IMR-90 (cell line): ENCODE data around the gene PPP1R13B. TPM values are rescaled to one million over a fixed set of nuclear protein-coding genes. Genes with fewer than 3 reads are reported as not detected.

Source experiments
- ATAC-seq: fragments of 200-7000 bp; cut with Tn5 transposase; 2 replicates; pipeline ENCODE4 v1.9.1; 2020; ENCODE audit warnings: low read depth, mild to moderate bottlenecking, moderate library complexity
- BruUV-seq: library from RNA; stranded (reverse); fragments of 400-500 nt; replicated peaks from 2 replicates; lab custom pipeline; 2021; lab: Mats Ljungman, UMichigan
- CTCF ChIA-PET: fragments of 300-600 bp; formaldehyde crosslinking; extraction: SDS; loops from one replicate; lab custom pipeline; 2021; ENCODE audit warnings: antibody characterized with exemption; lab: Yijun Ruan, JAX
- POLR2A ChIA-PET: fragments of 300-600 bp; sonication (Branson Sonifier 250); formaldehyde crosslinking; loops from one replicate; lab custom pipeline; 2022; ENCODE audit warnings: antibody characterized with exemption; ENCODE audit not compliant: unreplicated experiment; lab: Charles Lee
- DNase-seq: peaks from one replicate; pipeline ENCODE4 v3.0.0; 2013
- H2AFZ ChIP-seq: replicated peaks from 2 replicates; pipeline ENCODE3; 2013; ENCODE audit warnings: low read length, mild to moderate bottlenecking; ENCODE audit not compliant: poor library complexity
- H2AK5ac ChIP-seq: 2 replicates; pipeline ENCODE4 v1.6.1; 2013; ENCODE audit warnings: low read depth, low read length, inconsistent platforms
- H2AK9ac ChIP-seq: replicated peaks from 2 replicates; pipeline ENCODE3; 2013; ENCODE audit warnings: mild to moderate bottlenecking, low read depth, low read length, moderate library complexity; ENCODE audit not compliant: poor library complexity
- H2BK120ac ChIP-seq: 2 replicates; pipeline ENCODE4 v1.6.1; 2013; ENCODE audit warnings: low read depth, low read length, inconsistent platforms
- H2BK15ac ChIP-seq: 3 replicates; pipeline ENCODE4 v1.6.1; 2013; ENCODE audit warnings: low read depth, low read length, inconsistent platforms
- H2BK20ac ChIP-seq: 2 replicates; pipeline ENCODE4 v1.6.1; 2013; ENCODE audit warnings: low read depth, mild to moderate bottlenecking, inconsistent platforms, low read length, moderate library complexity
- H2BK5ac ChIP-seq: 2 replicates; pipeline ENCODE4 v1.6.1; 2013; ENCODE audit warnings: mild to moderate bottlenecking, low read depth, low read length, inconsistent platforms; ENCODE audit not compliant: poor library complexity, severe bottlenecking
- H3K14ac ChIP-seq: replicated peaks from 2 replicates; pipeline ENCODE4 v1.6.1; 2013; ENCODE audit warnings: low read depth, low read length, inconsistent platforms
- H3K18ac ChIP-seq: 2 replicates; pipeline ENCODE4 v1.6.1; 2013; ENCODE audit warnings: low read depth, low read length, control low read depth
- H3K23ac ChIP-seq: 2 replicates; pipeline ENCODE4 v1.6.1; 2013; ENCODE audit warnings: low read depth, low read length, inconsistent platforms
- H3K27ac ChIP-seq: 2 replicates; pipeline ENCODE4 v1.5.1; 2013; ENCODE audit warnings: mild to moderate bottlenecking, control low read depth, low read length; ENCODE audit not compliant: insufficient read depth
- H3K27me3 ChIP-seq: 2 replicates; pipeline ENCODE4 v1.6.1; 2013; ENCODE audit warnings: low read length; ENCODE audit not compliant: control insufficient read depth, insufficient read depth
- H3K36me3 ChIP-seq: 2 replicates; pipeline ENCODE4 v1.6.1; 2013; ENCODE audit warnings: low read length, mixed read lengths; ENCODE audit not compliant: control insufficient read depth, insufficient read depth
- H3K4ac ChIP-seq: 2 replicates; pipeline ENCODE4 v1.6.1; 2013; ENCODE audit warnings: low read depth, low read length, inconsistent platforms
- H3K4me1 ChIP-seq: 2 replicates; pipeline ENCODE4 v1.6.1; 2013; ENCODE audit warnings: low read length, mixed read lengths; ENCODE audit not compliant: control insufficient read depth, insufficient read depth
- H3K4me2 ChIP-seq: 2 replicates; pipeline ENCODE4 v1.6.1; 2013; ENCODE audit warnings: low read depth, mild to moderate bottlenecking, control low read depth, low read length, moderate library complexity
- H3K4me3 ChIP-seq: 2 replicates; pipeline ENCODE4 v1.5.1; 2013; ENCODE audit warnings: low read depth, mild to moderate bottlenecking, control low read depth, low read length, moderate library complexity; ENCODE audit not compliant: insufficient read depth
- H3K56ac ChIP-seq: 2 replicates; pipeline ENCODE4 v1.6.1; 2013; ENCODE audit warnings: low read length, inconsistent platforms; ENCODE audit not compliant: insufficient read depth; ENCODE audit errors: extremely low read depth
- H3K79me1 ChIP-seq, 2 experiments: 2 replicates each; pipeline ENCODE4 v1.6.1; 2013; ENCODE audit warnings: low read length in 2 of 2, inconsistent platforms in 1 of 2, low read depth in 1 of 2
- H3K9ac ChIP-seq: 2 replicates; pipeline ENCODE4 v1.6.1; 2013; ENCODE audit warnings: low read depth, low read length, control low read depth
- H3K9me1 ChIP-seq: 2 replicates; pipeline ENCODE4 v1.6.1; 2013; ENCODE audit warnings: low read length, inconsistent platforms; ENCODE audit not compliant: insufficient read depth
- H3K9me3 ChIP-seq: 2 replicates; pipeline ENCODE4 v1.6.1; 2013; ENCODE audit warnings: low read length; ENCODE audit not compliant: control insufficient read depth, insufficient read depth
- H4K20me1 ChIP-seq: 2 replicates; pipeline ENCODE4 v1.6.1; 2013; ENCODE audit warnings: low read length, inconsistent platforms; ENCODE audit not compliant: insufficient read depth
- H4K5ac ChIP-seq: 2 replicates; pipeline ENCODE4 v1.6.1; 2013; ENCODE audit warnings: mild to moderate bottlenecking, low read depth, low read length, control low read depth
- H4K8ac ChIP-seq, 2 experiments: 2 replicates each; pipeline ENCODE4 v1.6.1; 2013; ENCODE audit warnings: low read depth in 2 of 2, low read length in 2 of 2, control low read depth in 1 of 2, inconsistent platforms in 1 of 2
- H4K91ac ChIP-seq: 2 replicates; pipeline ENCODE4 v1.6.1; 2013; ENCODE audit warnings: low read depth, low read length, inconsistent platforms; ENCODE audit not compliant: insufficient read depth
- CEBPB ChIP-seq: IDR thresholded peaks from 2 replicates; pipeline ENCODE4 v1.6.1; 2012; ENCODE audit warnings: low read depth, low read length, improper control_type of control experiment
- CHD1 ChIP-seq: IDR thresholded peaks from 2 replicates; pipeline ENCODE4 v1.6.1; 2012; ENCODE audit warnings: low read depth, low read length, improper control_type of control experiment
- FOS ChIP-seq: fragments of 150-350 bp; IDR thresholded peaks from 2 replicates; pipeline ENCODE4 v1.6.1; 2016; ENCODE audit warnings: low read depth, low read length
- MAFK ChIP-seq: IDR thresholded peaks from 2 replicates; pipeline ENCODE4 v1.6.1; 2012; ENCODE audit warnings: low read depth, low read length, improper control_type of control experiment
- MAZ ChIP-seq: IDR thresholded peaks from 2 replicates; pipeline ENCODE4 v1.6.1; 2012; ENCODE audit warnings: low read depth, mild to moderate bottlenecking, low read length, improper control_type of control experiment, moderate library complexity, borderline replicate concordance
- MXI1 ChIP-seq: IDR thresholded peaks from 2 replicates; pipeline ENCODE4 v1.6.1; 2012; ENCODE audit warnings: low read depth, mild to moderate bottlenecking, low read length, moderate library complexity, borderline replicate concordance
- NFE2L2 ChIP-seq: fragments of 150-350 bp; IDR thresholded peaks from 2 replicates; pipeline ENCODE4 v1.6.1; 2016; ENCODE audit warnings: low read depth, mild to moderate bottlenecking, low read length
- RAD21 ChIP-seq: IDR thresholded peaks from 2 replicates; pipeline ENCODE4 v1.6.1; 2012; ENCODE audit warnings: low read length, improper control_type of control experiment
- RFX5 ChIP-seq: IDR thresholded peaks from 2 replicates; pipeline ENCODE4 v1.8.0; 2012; ENCODE audit warnings: low read depth, mild to moderate bottlenecking, low read length, moderate library complexity
- SMC3 ChIP-seq: fragments of 150-350 bp; IDR thresholded peaks from 2 replicates; pipeline ENCODE4 v1.6.1; 2016; ENCODE audit warnings: low read depth, mild to moderate bottlenecking, antibody characterized with exemption, low read length, moderate library complexity
- WGBS, 2 experiments: methylation state at CpG; one replicate each; pipeline versions ENCODE4 v1.1.5 to v1.1.7; 2013; ENCODE audit warnings: missing lambda C conversion rate in 2 of 2; ENCODE audit not compliant: insufficient read length in 1 of 2; ENCODE audit errors: extremely low coverage in 2 of 2; 5-methylcytosine and 5-hydroxymethylcytosine counted together
- dilution Hi-C: fragments of 300-500 bp; cut with HindIII; formaldehyde crosslinking; loops from one replicate; pipeline ENCODE4 v1.14.3; 2018; ENCODE audit warnings: low sequenced_read_pairs; ENCODE audit not compliant: unreplicated experiment
- in situ Hi-C: fragments of 300-500 bp; cut with MboI; formaldehyde crosslinking; loops from 3 replicates; pipeline ENCODE4 v1.14.3; 2019; ENCODE audit warnings: low sequenced_read_pairs, inconsistent platforms, mixed read lengths
- intact Hi-C: fragments of 100-400 bp; cut with micrococcal nuclease; formaldehyde crosslinking; loops from 2 replicates; pipeline ENCODE4 v1.10.0; 2022
- polyA plus RNA-seq, 3 experiments: library from polyadenylated mRNA; depleted of rRNA; stranded (reverse); fragments of >200 nt; gene quantifications; 2 replicates each; pipeline ENCODE4 v1.2.3, GENCODE V29; 2012; ENCODE audit warnings: low replicate concordance in 1 of 3
- total RNA-seq: library from RNA; depleted of rRNA; stranded (reverse); fragments of >200 nt; gene quantifications from 2 replicates; pipeline ENCODE4 v1.2.3, GENCODE V29; 2012
- TF ChIP-seq, protein P1 (sequence below): conservative IDR thresholded peaks from 2 replicates; pipeline ENCODE4 v1.5.1; 2012; ENCODE audit warnings: mild to moderate bottlenecking, low read depth, low read length, improper control_type of control experiment

The PPP1R13B gene
- total and polyA plus RNA-seq, 2 of the 4 experiments (the other 2 are of a cell fraction), result 1.6 to 2.8 TPM

DNA sequence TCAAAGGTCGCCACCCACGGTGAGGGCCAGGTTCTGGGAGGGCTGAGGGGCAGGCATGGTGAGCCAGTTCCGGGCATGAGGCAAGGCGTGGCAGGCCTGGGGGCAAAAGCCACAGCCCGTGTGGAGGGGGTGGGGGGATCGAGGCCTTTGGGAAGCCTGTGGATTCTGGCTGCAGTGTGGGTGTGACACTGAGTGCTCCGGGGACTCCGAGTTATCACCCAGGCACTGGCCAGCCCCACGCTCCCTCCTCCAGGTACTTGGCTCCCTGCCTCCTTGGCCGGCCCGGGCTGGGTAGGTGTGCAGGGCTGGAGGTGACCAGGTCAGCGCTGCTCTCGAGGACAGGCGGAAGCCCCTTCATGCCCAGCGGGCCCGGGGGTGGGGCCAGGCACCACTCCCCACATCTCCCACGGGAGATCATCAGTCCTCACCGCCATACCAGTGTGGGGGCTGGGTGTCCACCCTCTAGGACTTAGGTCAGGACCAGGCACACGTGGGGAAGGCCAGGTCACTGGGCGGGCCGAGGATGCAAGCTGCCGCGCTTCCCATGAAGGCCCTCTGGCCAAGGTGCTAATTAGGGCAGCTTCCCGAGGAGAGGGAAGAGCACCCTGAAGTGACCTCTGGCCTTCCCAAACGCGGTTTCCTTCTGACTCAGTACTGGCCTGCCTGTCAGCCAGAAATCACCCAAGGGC, 46.8 kb upstream of the PPP1R13B start:
- H2BK120ac ChIP-seq, result no peak overlapping the region
- no peak overlapping the region for H3K18ac ChIP-seq
- ChIA-PET POLR2A (no interaction called here), CTCF (no interaction called here)
- H2BK20ac ChIP-seq, result no peak overlapping the region
- H3K4me3 ChIP-seq, result no peak overlapping the region
- H2BK15ac ChIP-seq, result no peak overlapping the region
- H3K27ac ChIP-seq, result no peak overlapping the region
- dilution Hi-C loops, result no loop called here
- no peaks in the 10 kb centered on the region; the same call in 1 of the 2 replicates for H4K20me1 ChIP-seq
- DNase-seq (no peak), ATAC-seq (no peak)
- H2AK5ac ChIP-seq, result no peak overlapping the region
- no TSS peak for BruUV-seq
- H3K4me2 ChIP-seq, result no peak overlapping the region
- H4K8ac ChIP-seq, result no peak overlapping the region
- H3K23ac ChIP-seq, result no peak overlapping the region
- no peak overlapping the region for H3K14ac ChIP-seq
- WGBS, 2 experiments, result 20% methylated on average over 1 of the region's 26 CpGs; no CpG with 5 or more reads in 1 of the 2 experiments
- H4K5ac ChIP-seq, result no peak overlapping the region
- no peak overlapping the region for H2AFZ ChIP-seq
- H3K56ac ChIP-seq, result no peak overlapping the region
- no peak overlapping the region for H4K91ac ChIP-seq
- H3K27me3 ChIP-seq, result peaks cover 2% of the 10 kb centered on the region
- no peaks in the 10 kb centered on the region; the same call in 1 of the 2 replicates for H3K4me1 ChIP-seq
- no peaks in the 10 kb centered on the region for H3K36me3 ChIP-seq
- H3K4ac ChIP-seq, result no peak overlapping the region
- TF ChIP-seq SMC3 (no peak), RFX5 (no peak), RAD21 (no peak), MXI1 (no peak), CHD1 (no peak), MAZ (no peak), MAFK (no peak), NFE2L2 (no peak), FOS (no peak), CEBPB (no peak)
- TF ChIP-seq, protein P1, sequence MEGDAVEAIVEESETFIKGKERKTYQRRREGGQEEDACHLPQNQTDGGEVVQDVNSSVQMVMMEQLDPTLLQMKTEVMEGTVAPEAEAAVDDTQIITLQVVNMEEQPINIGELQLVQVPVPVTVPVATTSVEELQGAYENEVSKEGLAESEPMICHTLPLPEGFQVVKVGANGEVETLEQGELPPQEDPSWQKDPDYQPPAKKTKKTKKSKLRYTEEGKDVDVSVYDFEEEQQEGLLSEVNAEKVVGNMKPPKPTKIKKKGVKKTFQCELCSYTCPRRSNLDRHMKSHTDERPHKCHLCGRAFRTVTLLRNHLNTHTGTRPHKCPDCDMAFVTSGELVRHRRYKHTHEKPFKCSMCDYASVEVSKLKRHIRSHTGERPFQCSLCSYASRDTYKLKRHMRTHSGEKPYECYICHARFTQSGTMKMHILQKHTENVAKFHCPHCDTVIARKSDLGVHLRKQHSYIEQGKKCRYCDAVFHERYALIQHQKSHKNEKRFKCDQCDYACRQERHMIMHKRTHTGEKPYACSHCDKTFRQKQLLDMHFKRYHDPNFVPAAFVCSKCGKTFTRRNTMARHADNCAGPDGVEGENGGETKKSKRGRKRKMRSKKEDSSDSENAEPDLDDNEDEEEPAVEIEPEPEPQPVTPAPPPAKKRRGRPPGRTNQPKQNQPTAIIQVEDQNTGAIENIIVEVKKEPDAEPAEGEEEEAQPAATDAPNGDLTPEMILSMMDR, result no peak
- no peak overlapping the region for H3K9ac ChIP-seq
- H2BK5ac ChIP-seq, result no peak overlapping the region
- intact Hi-C loops, result no loop called here
- H2AK9ac ChIP-seq, result no peak overlapping the region
- no peaks in the 10 kb centered on the region for H3K9me1 ChIP-seq
- in situ Hi-C loops, result no loop called here
- H3K79me1 ChIP-seq, result no peaks in the 10 kb centered on the region
- 0 out of 2 replicates have a peak, but pooled peaks cover 2% of the 10 kb centered on the region for H3K9me3 ChIP-seq
